ENCODE results near the gene NAPSA. TPM values are rescaled to one million over a fixed set of nuclear protein-coding genes. Genes with fewer than 3 reads are reported as not detected.

Gene NAPSA
- total and polyA plus RNA-seq, 8 donors = 0.78 to 4.6 (median 2.3) TPM

- intact Hi-C loops (cut with DNase I) = no loop called here
- H3K27ac ChIP-seq = no peak overlapping the region
- no peaks in the 10 kb centered on the region for H3K4me1 ChIP-seq
- no peaks in the 10 kb centered on the region for H3K27me3 ChIP-seq
- DNase-seq = peak in 1 of 6 donors; percentile 55
- no peak overlapping the region for H3K4me3 ChIP-seq
- WGBS, 2 donors = 95% methylated on average over 17 of the region's 17 CpGs
- no peaks in the 10 kb centered on the region for H3K9me3 ChIP-seq
- no peaks in the 10 kb centered on the region for H3K36me3 ChIP-seq
- no peak for FAIRE-seq
- no peak for TF ChIP-seq CTCF (IDR thresholded peaks at IDR 0.05)
- ATAC-seq = no peak
These were observed 43.9 kb upstream of the NAPSA start for GRCh38 chr19:50409347-50409746.

- no peaks in the 10 kb centered on the region for H3K36me3 ChIP-seq
- 91 to 97% methylated on average over 19 of the region's 19 CpGs for WGBS, 2 donors
- H3K27ac ChIP-seq = no peak overlapping the region
- no peaks in the 10 kb centered on the region for H3K9me3 ChIP-seq
- ATAC-seq (no peak), DNase-seq (peak in 1 of 6 donors; percentile 74), FAIRE-seq (no peak)
- intact Hi-C loops (cut with DNase I) = no loop called here
- H3K4me3 ChIP-seq = no peak overlapping the region
- H3K27me3 ChIP-seq = no peaks in the 10 kb centered on the region
- H3K4me1 ChIP-seq = no peaks in the 10 kb centered on the region
- no peak for TF ChIP-seq CTCF (IDR thresholded peaks at IDR 0.05)
These were observed 41.4 kb upstream of the NAPSA start for GRCh38 chr19:50406829-50407228.

- no peaks in the 10 kb centered on the region for H3K9me3 ChIP-seq
- H3K4me1 ChIP-seq = no peaks in the 10 kb centered on the region
- ATAC-seq (no peak), FAIRE-seq (no peak), DNase-seq (peak in 1 of 6 donors; percentile 64)
- WGBS, 2 donors = 88 to 89% methylated on average over 22 of the region's 22 CpGs
- no peak overlapping the region for H3K27ac ChIP-seq
- H3K27me3 ChIP-seq = no peaks in the 10 kb centered on the region
- intact Hi-C loops (cut with DNase I) = no loop called here
- H3K36me3 ChIP-seq = no peaks in the 10 kb centered on the region
- no peak for TF ChIP-seq CTCF (IDR thresholded peaks at IDR 0.05)
- no peak overlapping the region for H3K4me3 ChIP-seq
These were observed 40.8 kb upstream of the NAPSA start for GRCh38 chr19:50406156-50406820.

GRCh38 chr19:50402544-50403301 lies 37.3 kb upstream of the NAPSA start:
- intact Hi-C loops (cut with DNase I) = no loop called here
- Histone ChIP-seq H3K27me3 (no peaks in the 10 kb centered on the region), H3K27ac (no peak overlapping the region), H3K36me3 (no peaks in the 10 kb centered on the region), H3K4me1 (no peaks in the 10 kb centered on the region), H3K9me3 (no peaks in the 10 kb centered on the region), H3K4me3 (no peak overlapping the region)
- DNase-seq = peak in 1 of 6 donors; percentile 62
- no peak for FAIRE-seq
- 95 to 97% methylated on average over 38 to 41 of the region's 41 CpGs for WGBS, 2 donors
- TF ChIP-seq CTCF (IDR thresholded peaks at IDR 0.05) = no peak
- no peak for ATAC-seq
